Right renal pelvis (tissue), 4 donors: ENCODE measurements around the gene FRMD5. TPM values are rescaled to one million over a fixed set of nuclear protein-coding genes. Genes with fewer than 3 reads are reported as not detected.

Experiments
- DNase-seq, 4 donors: peaks; one replicate each; pipeline ENCODE4 v3.0.0-alpha.2; 2013; ENCODE audit warnings: low read depth in 4 of 4, low spot score in 3 of 4, missing footprints in 1 of 4
- polyA plus RNA-seq, 4 donors: library from polyadenylated mRNA; unstranded; fragments of 120-200 nt; gene quantifications; one replicate each; pipeline ENCODE4 v1.2.1, GENCODE V29; 2013; ENCODE audit not compliant: insufficient read length in 4 of 4

The FRMD5 gene
- polyA plus RNA-seq, 4 donors = 0.91 to 1.1 (median 0.99) TPM

DNA sequence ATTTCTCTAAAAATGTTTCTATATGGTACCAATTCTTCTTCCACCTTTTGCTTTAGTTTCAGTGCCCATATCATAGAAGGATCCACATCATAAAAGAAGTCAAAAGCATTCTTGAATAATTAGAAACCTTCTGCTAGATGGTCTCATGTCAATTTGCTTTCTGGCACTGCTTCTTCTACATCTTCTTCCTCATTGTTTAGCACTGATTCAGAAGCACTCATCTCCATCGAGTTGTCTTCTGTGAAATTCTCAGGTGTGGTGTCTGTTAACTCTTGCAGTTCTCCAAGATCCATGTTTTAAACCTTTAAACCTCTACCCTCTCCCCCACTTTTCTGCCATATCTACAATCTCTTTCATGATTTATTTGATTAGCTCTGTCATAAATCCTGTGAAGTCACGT, 213.5 kb downstream of the FRMD5 start:
- no peak for DNase-seq

- no peak for DNase-seq
Observed at GRCh38 chr15:43977072-43977884, 217.8 kb downstream of the FRMD5 start.

DNA sequence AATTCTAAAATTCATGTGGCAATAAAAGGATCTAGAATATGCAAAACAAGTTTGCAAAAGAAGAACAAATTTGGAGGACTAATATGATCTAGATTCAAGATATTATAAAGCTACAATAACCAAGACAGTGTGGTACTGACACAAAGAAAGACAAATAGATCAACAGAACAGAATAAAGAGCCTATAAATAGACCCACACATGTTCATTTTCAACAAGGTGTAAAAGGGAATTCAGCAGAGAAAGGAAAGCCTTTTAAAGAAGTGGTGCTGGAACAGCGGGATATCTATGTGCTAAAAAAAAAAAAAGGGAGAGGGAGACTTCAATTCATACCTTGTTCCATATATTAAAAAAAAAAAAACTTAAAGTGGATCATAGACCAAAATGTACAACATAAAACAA, 219.3 kb downstream of the FRMD5 start:
- DNase-seq = no peak

DNA sequence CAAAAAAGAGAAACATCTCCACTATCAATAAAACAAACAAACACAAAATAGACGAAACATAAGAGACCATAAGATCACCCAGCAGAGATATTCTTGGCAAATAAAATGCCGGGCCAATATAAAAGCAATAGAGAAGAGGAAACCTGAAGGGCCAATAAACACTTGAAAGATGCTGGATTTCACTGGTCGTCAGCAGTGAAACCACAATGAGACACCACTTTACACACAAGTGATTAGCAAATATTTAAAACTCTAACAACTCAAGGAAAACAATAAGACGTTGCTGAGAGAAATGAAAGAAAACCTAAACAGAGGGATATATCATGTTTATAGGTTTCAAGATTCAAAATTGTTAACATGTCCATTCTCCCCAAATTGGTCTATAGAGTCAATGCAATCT, 219.7 kb downstream of the FRMD5 start:
- DNase-seq = no peak

- peak in 3 of 4 donors; percentile 5 to 22 (median 9) for DNase-seq
Observed at GRCh38 chr15:43974852-43975251, 220.2 kb downstream of the FRMD5 start.

GRCh38 chr15:43969802-43970375, 225.2 kb downstream of the FRMD5 start:
- DNase-seq = no peak

DNA sequence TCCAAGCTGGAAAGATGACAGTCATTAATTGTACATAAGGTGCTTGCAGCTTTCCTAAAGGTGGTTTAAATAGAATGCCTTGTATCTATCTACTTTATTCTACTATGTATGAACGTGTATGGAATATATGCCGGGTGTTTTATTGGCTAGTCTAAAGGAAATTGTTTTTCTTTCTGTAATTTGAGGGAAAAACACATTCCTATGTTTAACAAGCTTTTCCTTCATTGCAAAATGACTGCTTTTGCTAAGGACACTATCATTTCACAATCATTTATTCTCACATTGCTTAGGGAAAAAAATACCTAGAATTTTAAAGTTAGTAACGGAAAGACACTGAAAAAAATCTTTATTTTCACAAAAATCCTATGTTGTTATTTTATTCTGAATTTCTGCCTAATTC, 226.5 kb downstream of the FRMD5 start:
- no peak for DNase-seq

DNA sequence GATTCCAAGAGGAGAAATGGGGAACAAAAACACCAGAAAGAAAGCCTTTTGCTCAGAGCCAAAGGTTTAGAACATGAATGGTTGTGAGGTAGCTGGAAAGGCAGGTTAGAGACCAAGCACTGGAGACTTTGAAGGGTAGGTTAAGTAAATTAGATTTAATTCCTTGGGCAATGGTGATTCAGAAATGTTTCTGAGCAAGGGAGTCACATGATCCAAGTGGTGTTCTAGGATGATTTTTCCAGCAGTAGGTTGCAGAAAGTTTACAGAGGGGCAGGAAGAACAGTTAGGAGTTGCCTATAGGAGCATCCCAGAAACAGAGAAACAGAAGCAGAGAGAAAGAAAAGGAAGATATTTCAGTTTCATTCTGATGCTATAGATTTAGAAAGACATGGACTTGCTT, 228.4 kb downstream of the FRMD5 start:
- DNase-seq = no peak

- DNase-seq = peak in 1 of 4 donors; percentile 4
Observed at GRCh38 chr15:43958861-43959330, 236.2 kb downstream of the FRMD5 start.

DNA sequence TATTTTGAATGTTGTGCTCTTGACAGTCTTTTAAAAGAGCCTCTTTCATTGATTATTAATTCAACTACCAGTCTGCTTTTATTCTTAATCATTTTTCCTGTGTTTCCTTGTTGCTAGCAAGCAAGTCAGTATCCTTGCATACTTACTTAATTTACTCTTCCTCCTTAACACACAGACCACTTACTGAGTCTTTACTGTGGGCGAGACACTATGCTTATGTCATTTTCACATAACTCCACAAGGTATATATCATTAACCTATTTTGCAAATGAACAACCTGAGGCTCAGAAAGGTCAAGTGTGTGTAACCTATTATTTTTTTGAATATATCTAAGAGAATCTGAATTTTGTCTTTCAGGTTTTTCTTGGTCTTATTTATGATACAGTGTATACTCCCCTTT, 237.3 kb downstream of the FRMD5 start:
- DNase-seq = no peak

DNA sequence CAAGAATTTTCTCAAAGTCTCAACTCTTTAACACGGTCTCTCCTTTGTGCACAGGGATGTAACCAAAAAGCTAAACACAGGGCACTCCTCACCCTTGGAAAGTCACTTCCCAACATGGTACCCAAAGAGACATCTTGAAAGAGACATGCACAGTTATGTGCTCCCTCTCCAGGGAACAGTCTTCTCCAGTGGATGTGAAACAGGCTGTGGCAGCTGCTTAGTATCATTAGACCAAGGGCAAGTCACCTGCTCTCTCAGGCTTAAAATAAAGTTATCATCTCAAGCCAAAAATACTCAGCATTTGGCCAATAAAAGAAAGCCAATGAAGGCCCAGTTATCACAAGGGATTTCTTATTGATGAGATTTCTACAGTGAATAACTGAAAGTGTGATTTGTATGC, 239.9 kb downstream of the FRMD5 start:
- no peak for DNase-seq

DNA sequence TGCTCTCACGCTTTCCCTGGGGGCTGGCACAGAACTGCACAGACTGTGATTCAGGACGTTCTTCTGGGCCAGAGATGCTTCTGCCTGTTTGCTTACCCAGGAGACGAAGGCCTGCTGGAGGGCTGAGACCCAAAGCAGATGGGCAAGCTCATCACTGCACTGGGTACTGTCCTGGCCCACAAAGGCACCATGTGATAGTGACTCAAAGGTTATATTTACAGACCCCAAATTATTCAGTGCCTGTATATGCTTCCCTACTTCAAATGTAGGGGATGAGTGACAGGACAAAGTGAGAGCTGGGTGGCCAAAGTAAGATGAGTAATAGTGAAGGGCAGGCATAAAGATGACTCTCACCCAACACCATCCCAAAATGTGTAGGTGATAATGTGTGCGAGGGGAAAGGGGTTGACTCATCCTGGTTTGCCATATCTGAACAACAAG, 240.9 kb downstream of the FRMD5 start:
- no peak for DNase-seq

- no peak for DNase-seq
Observed at GRCh38 chr15:43953402-43953801, 241.7 kb downstream of the FRMD5 start.

DNA sequence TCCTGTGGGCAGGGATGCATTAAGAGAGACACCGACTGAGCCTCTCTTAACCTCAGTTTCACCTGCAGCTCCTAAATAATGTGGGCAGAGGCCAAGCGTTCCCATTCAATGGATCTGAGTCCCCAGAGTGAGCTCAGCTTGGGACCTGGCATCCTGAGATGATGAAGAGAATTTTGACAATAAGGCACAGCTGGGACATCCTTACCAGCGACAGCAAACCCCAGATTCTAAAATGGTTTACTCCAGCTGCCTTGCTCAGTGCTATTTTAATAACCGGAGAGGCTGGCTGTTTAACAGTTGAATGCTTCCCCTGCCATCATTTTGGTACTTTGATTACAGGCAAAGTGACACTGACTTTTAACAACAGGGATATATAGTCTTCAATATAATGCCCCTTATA, 244.5 kb downstream of the FRMD5 start:
- no peak for DNase-seq

GRCh38 chr15:43948691-43949325, 246.3 kb downstream of the FRMD5 start:
- no peak for DNase-seq

GRCh38 chr15:43943511-43943910, 251.6 kb downstream of the FRMD5 start:
- DNase-seq = no peak

DNA sequence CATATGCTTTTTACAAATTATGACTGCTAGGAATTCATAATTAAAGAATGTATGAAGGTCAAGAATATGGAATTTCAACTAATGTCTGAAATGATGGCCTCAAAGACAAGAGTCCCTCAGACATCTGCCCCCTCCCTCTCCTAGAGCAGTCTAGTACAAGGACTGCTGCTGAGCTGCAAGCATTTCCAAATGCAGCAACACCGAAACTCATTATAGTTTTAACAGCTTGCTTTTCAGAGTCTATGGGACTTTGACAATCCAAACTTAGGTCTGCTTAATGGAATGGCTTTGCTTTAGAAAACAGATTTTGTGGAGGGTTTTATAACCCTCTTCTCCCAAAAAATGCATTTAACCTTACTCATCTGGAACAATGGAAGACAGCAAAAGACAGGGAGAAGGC, 252.9 kb downstream of the FRMD5 start:
- no peak for DNase-seq

DNA sequence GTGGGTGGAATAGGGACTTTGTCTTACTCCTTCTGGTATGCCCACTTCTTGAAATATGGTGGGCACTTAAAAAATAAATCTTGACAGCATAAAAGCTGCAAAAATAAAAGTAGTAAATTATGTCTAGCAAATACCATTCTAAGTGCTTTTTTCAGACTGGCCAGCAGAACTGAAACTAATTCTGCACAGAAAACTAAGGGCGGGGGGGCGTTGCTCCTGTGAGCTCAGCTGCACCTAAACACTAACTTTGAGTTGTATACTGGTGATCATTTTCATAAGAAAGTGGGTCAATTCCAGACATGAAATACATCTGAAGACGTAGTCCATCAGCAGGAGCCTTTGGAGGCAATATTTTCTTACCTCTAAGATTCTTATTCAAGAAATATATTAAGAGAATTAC, 253.5 kb downstream of the FRMD5 start:
- no peak for DNase-seq

GRCh38 chr15:43941071-43941470, 254.0 kb downstream of the FRMD5 start:
- DNase-seq = no peak

DNA sequence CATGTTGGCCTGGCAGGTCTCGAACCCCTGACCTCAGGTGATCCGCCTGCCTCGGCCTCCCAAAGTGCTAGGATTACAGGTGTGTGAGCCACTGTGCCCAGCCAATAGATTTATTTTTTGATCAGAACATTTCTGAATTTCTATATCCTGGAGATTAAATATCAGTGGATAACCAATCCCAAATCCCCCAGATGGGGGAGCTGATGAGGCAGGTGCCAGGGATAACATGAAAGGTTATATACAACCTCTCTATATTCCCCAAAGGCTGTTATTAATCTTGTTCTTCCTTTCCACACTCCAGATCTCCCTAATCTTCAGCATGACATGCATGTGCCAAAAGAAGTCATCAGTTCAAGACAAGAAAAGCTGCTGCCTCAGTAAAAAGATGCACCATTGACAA, 256.0 kb downstream of the FRMD5 start:
- DNase-seq = no peak

- no peak for DNase-seq
Observed at GRCh38 chr15:43934480-43934879, 260.6 kb downstream of the FRMD5 start.

DNA sequence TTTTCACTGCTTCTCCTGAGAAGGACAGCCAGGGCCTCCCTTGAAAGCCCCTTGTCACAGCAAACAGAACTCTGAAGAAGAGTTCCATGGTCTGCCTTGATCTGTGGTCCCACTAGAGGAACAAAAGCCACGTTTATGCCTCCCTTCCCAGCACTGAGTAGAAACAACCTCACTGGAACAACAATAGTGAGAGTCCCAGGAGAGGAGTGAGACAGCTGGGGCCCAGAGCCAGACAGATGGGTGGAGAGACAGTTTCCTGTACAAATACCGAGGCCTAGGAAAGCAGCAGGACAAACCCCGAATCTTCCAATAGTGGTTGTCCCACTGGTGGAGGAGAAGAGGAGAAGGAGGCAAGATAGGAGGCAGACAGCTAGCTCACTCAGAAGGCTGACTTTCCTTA, 262.2 kb downstream of the FRMD5 start:
- DNase-seq = no peak
